Activated CD8-positive, alpha-beta T cell treated with anti-CD3 and anti-CD28 coated beads for 36 hours (primary cell): ENCODE results near the gene VTN. TPM values are rescaled to one million over a fixed set of nuclear protein-coding genes. Genes with fewer than 3 reads are reported as not detected.
A peak's percentile ranks its signal among the peaks of the same experiment; 100 is the strongest.

Experiments used
- ATAC-seq: fragments of 200-7000 bp; cut with Tn5 transposase; one replicate; pipeline ENCODE4 v1.10.0; 2021; ENCODE audit warnings: mild to moderate bottlenecking, moderate library complexity
- CTCF ChIA-PET: fragments of 350-600 bp; sonication (Branson Sonifier 250); formaldehyde crosslinking; loops from one replicate; lab custom pipeline; 2021; ENCODE audit warnings: antibody characterized with exemption; lab: Charles Lee
- POLR2A ChIA-PET: fragments of 350-600 bp; sonication (Branson Sonifier 250); formaldehyde crosslinking; loops from one replicate; lab custom pipeline; 2021; ENCODE audit warnings: antibody characterized with exemption; lab: Charles Lee
- DNase-seq: peaks from one replicate; pipeline ENCODE4 v3.0.0-alpha.2; 2020
- H3K27ac Mint-ChIP-seq: one replicate; pipeline ENCODE4 v1.8.0; 2021; ENCODE audit warnings: mild to moderate bottlenecking, mixed read lengths
- H3K27me3 Mint-ChIP-seq: one replicate; pipeline ENCODE4 v1.8.0; 2021; ENCODE audit warnings: mixed read lengths
- H3K36me3 Mint-ChIP-seq: one replicate; pipeline ENCODE4 v1.8.0; 2021; ENCODE audit warnings: low read depth, mixed read lengths
- H3K4me1 Mint-ChIP-seq: one replicate; pipeline ENCODE4 v1.8.0; 2021; ENCODE audit warnings: low read depth, mixed read lengths
- H3K4me3 Mint-ChIP-seq: one replicate; pipeline ENCODE4 v1.8.0; 2021; ENCODE audit warnings: mild to moderate bottlenecking, moderate library complexity, mixed read lengths
- H3K9me3 Mint-ChIP-seq: one replicate; pipeline ENCODE4 v1.8.0; 2021; ENCODE audit warnings: mixed read lengths
- intact Hi-C: fragments of 100-400 bp; cut with micrococcal nuclease; formaldehyde crosslinking; loops from one replicate; pipeline ENCODE4 v1.10.0; 2022
- total RNA-seq, 2 experiments: library from RNA; stranded (reverse); gene quantifications; one replicate each; pipeline ENCODE4 v1.2.3, GENCODE V29; 2021
- TF ChIP-seq, protein P1 (sequence below): fragments of 200-600 bp; IDR thresholded peaks from one replicate; pipeline ENCODE4 v1.8.0; 2022; ENCODE audit warnings: antibody characterized with exemption, mild to moderate bottlenecking

The VTN gene
- total RNA-seq, 2 experiments from 2014 or later: 0.11 TPM; not detected in 1

DNA sequence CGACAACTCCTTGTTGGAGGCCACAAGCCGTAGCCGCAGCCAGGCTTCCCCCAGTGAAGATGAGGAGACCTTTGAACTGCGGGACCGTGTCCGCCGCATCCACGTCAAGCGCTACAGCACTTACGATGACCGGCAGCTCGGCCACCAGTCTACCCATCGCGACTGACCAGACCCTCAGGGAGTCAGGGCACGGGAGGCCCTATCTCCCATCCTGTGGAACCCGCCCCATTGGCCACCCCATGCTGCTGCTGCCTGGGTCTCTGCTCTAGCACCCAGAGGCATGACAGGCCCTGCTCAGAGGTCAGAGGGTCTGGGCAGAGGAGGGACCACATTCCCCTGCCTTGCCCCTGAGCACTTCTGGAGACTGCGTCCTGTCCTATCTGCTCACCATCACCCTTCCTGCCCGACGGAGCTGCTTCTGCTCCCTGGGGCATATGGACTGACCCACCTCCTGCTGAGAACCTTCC lies 25.6 kb downstream of the VTN start:
- peaks cover 3% of the 10 kb centered on the region for H3K4me1 Mint-ChIP-seq
- no peak overlapping the region for H3K27ac Mint-ChIP-seq
- DNase-seq: no peak
- CTCF ChIA-PET: no interaction called here
- POLR2A ChIA-PET: interaction anchor here (1.1 to 4.1 kb wide), 3 partner anchors 9 to 15 kb away, joined by 3 to 33 read pairs (median 3); partner anchors contain the start of gene POLDIP2
- H3K27me3 Mint-ChIP-seq: no peaks in the 10 kb centered on the region
- TF ChIP-seq, protein P1, sequence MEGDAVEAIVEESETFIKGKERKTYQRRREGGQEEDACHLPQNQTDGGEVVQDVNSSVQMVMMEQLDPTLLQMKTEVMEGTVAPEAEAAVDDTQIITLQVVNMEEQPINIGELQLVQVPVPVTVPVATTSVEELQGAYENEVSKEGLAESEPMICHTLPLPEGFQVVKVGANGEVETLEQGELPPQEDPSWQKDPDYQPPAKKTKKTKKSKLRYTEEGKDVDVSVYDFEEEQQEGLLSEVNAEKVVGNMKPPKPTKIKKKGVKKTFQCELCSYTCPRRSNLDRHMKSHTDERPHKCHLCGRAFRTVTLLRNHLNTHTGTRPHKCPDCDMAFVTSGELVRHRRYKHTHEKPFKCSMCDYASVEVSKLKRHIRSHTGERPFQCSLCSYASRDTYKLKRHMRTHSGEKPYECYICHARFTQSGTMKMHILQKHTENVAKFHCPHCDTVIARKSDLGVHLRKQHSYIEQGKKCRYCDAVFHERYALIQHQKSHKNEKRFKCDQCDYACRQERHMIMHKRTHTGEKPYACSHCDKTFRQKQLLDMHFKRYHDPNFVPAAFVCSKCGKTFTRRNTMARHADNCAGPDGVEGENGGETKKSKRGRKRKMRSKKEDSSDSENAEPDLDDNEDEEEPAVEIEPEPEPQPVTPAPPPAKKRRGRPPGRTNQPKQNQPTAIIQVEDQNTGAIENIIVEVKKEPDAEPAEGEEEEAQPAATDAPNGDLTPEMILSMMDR: no peak
- H3K36me3 Mint-ChIP-seq: peaks cover 39% of the 10 kb centered on the region
- no peak for ATAC-seq
- intact Hi-C loops: no loop called here
- H3K9me3 Mint-ChIP-seq: no peaks in the 10 kb centered on the region
- no peak overlapping the region for H3K4me3 Mint-ChIP-seq

DNA sequence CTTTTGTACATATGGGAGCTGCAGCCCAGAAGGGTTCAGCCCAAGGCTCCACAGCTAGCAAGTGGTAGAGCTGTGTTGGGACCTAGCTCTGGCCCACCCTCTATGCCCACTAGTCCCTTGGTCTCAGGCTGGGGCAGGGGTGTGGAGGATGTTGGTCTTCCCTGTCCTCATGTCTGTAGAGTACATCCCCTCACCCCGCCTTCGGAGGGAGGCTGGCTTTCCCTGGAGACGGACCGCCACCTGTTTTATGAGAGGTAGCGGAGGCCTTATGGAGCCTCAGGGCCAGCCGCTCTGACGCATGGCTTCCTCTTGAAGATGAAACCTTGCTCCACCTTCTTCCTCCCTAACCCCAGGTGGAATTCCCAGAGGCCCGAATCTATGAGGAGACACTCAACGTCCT lies 26.1 kb downstream of the VTN start:
- no peak for DNase-seq
- Mint-ChIP-seq H3K36me3 (peaks cover 39% of the 10 kb centered on the region), H3K27me3 (no peaks in the 10 kb centered on the region), H3K9me3 (no peaks in the 10 kb centered on the region), H3K4me3 (no peak overlapping the region), H3K4me1 (peaks cover 3% of the 10 kb centered on the region), H3K27ac (peak overlapping the region; percentile 1)
- CTCF ChIA-PET: no interaction called here
- ATAC-seq: no peak
- POLR2A ChIA-PET: interaction anchor here (1.1 to 1.4 kb wide), 4 partner anchors 10 to 72 kb away, joined by 3 read pairs; partner anchors contain the start of gene POLDIP2
- TF ChIP-seq, protein P1: no peak
- intact Hi-C loops: no loop called here

DNA sequence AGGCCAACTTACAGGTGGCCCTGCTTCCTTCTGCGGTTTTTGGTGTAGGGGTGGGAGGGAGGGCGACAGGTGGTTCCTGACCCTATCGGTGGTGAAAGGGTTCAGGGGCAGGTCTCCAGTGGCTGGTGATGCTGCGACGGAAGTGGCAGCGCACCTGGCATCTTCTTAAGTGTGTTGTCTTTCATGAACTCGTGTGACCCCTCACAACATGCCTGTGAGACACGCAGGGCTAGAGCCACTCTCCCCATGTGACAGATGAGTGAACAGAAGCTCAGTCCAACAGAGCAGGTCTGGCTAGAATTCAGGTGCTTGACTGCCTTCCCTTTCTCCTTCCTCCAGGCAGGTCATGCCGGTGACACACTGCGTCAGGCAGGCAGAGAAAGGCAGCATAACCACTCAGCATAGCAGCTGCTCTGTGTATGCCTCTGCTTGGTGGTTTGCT lies 26.6 kb downstream of the VTN start:
- ATAC-seq: peak; percentile 25
- CTCF ChIA-PET: no interaction called here
- peak overlapping the region; percentile 1 for H3K27ac Mint-ChIP-seq

DNA sequence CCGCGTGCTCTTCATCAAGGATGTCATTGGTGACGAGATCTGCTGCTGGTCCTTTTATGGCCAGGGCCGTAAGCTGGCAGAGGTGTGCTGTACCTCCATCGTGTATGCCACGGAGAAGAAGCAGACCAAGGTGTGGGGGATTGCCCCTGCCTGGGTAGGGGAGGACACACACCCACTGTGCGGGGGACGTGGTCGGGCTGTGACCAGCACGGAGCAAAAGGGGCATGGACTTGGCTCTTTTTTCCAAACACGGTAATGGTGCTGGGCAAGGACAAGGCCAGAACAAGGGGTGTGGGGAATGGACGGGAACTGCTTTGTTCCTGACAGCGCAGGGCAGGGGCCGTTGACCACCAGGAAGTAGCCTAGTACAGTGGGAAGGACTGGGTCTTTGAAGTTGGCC lies 27.8 kb downstream of the VTN start:
- ATAC-seq (no peak), DNase-seq (no peak)
- H3K9me3 Mint-ChIP-seq: no peaks in the 10 kb centered on the region
- TF ChIP-seq, protein P1: no peak
- H3K4me3 Mint-ChIP-seq: no peak overlapping the region
- CTCF ChIA-PET: no interaction called here
- H3K27ac Mint-ChIP-seq: no peak overlapping the region
- intact Hi-C loops: no loop called here
- H3K27me3 Mint-ChIP-seq: no peaks in the 10 kb centered on the region
- POLR2A ChIA-PET: interaction anchor here (1.2 to 1.4 kb wide), 2 partner anchors 15 kb away, joined by 3 read pairs; partner anchors contain the start of gene POLDIP2
- H3K36me3 Mint-ChIP-seq: peaks cover 30% of the 10 kb centered on the region
- H3K4me1 Mint-ChIP-seq: peaks cover 11% of the 10 kb centered on the region

More for the DNA sequence above, 26.6 kb downstream of the VTN start:
- Mint-ChIP-seq H3K9me3 (no peaks in the 10 kb centered on the region), H3K36me3 (peaks cover 35% of the 10 kb centered on the region), H3K27me3 (no peaks in the 10 kb centered on the region), H3K4me1 (peaks cover 5% of the 10 kb centered on the region), H3K4me3 (no peak overlapping the region)
- intact Hi-C loops: no loop called here
- POLR2A ChIA-PET: interaction anchor here (1.0 to 1.4 kb wide), 4 partner anchors 10 to 73 kb away, joined by 3 read pairs; partner anchors contain the start of gene POLDIP2
- no peak for DNase-seq
- TF ChIP-seq, protein P1: no peak

DNA sequence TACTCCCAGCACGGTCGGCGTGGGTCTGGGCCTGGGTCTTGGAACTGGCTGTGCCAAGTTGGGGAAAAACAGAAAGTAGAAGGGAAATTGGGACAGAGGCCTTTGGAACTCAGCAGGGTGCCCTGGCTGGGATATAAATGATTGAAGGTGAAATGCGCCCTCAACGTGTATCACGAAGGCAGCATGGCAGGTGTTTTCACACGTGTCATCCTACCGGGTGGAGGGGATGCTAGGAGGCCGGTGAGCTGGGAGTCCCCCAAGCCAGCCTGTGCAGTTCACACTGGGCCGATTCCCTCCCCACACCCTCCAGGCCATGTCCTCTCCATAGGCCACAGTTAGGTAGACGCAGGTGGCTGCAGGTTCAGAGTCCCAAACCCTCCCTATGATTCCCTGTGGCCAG lies 28.6 kb downstream of the VTN start:
- POLR2A ChIA-PET: interaction anchor here (1.2 kb wide), 1 partner anchor 15 kb away, joined by 3 read pairs; no protein-coding TSS in a partner anchor

More for the DNA sequence above, 28.6 kb downstream of the VTN start:
- TF ChIP-seq, protein P1: no peak
- Mint-ChIP-seq H3K4me1 (peaks cover 19% of the 10 kb centered on the region), H3K9me3 (no peaks in the 10 kb centered on the region), H3K36me3 (peaks cover 23% of the 10 kb centered on the region), H3K4me3 (no peak overlapping the region), H3K27ac (no peak overlapping the region), H3K27me3 (no peaks in the 10 kb centered on the region)
- intact Hi-C loops: no loop called here
- CTCF ChIA-PET: no interaction called here
- DNase-seq (no peak), ATAC-seq (no peak)
